Eye (tissue), 1 donor: ENCODE results near the gene BCCIP.

ENCODE experiments used
- DNase-seq: peaks from one replicate; pipeline ENCODE4 v3.0.0-alpha.2; 2015

The BCCIP gene

DNA sequence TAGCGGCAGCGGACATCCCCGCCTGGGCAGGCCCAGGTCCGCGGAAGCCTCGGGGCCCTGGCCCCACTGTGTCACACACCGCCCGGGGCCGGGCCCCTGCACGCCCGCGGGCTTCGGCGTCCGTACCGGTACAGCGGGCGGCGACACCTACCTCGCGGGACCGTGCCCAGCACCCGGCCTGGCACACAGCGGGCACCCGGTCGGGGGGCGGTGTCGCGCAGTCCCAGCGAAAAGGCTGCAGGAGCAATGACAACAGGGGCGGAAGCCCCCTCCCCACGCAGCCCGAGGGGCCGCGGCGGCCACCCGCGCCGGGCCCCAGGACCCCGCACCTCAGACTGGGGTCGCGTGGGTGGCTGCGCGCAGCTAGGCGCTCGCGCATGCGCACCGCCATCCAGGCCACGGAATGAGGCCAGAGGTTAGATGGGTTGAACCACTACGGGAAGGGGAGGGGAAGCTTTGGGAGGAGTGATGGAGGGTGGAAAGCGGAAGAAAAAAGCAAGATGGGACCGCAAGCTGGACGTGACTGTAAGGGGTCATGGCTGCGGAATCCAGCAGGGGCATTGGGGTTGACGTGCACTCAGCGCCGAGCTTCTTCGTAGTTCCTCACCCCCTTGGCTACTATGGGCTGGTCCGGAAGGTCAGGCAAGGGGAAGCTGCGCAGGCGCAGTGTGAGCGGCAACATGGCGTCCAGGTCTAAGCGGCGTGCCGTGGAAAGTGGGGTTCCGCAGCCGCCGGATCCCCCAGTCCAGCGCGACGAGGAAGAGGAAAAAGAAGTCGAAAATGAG, at the start of gene BCCIP, which contains the start of gene UROS:
BCCIP (plus strand) TSS at position 669 of the 785 bp plus-strand sequence; CDS start at position 681, 12 bp downstream.
UROS (minus strand) TSS at position 381 of the 785 bp plus-strand sequence. CDS start 6,759 bp downstream, outside the sequence.
- DNase-seq = peak; percentile 98

GRCh38 chr10:125773687-125774543, 49.4 kb upstream of the BCCIP start:
- no peak for DNase-seq

DNA sequence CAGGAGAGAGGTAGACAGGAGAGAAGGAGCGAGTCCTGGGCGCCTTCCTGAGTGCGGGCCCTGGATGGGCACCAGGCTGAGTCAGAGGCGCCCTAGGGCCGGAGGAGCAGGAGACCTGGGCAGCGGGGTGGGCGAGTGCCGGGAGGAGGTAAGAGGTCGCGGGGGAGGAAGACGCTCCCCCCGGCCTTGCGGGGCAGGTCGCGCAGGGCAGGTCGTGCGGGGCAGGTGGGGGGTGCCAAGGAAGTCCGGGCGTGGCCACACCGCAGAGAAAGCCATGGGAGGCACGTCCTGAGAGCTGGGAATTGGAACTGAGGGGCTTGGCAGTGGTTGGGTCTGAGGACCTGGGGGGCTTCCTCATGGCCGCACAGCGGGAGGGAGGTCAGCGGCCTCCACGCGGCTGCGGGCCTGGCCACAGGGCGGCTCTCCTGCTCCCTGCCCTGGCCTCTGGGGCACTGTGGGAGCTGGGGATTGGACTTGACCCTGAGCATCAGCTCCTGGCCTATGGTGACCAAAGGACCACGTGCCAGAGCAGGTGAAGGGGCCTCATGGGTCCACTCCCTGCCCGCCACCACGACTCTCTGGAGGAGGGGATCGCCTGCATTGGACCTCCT, 48.7 kb upstream of the BCCIP start:
- no peak for DNase-seq

- no peak for DNase-seq
Measured at GRCh38 chr10:125775491-125776106, 47.7 kb upstream of the BCCIP start, which contains the start of gene MMP21. TSS of gene MMP21 (minus strand) at chr10:125775821. CDS start at chr10:125775821, 0 bp downstream.

GRCh38 chr10:125777806-125778205, 45.5 kb upstream of the BCCIP start:
- DNase-seq = no peak

- DNase-seq = no peak
Measured at GRCh38 chr10:125778556-125778955, 44.8 kb upstream of the BCCIP start.

DNA sequence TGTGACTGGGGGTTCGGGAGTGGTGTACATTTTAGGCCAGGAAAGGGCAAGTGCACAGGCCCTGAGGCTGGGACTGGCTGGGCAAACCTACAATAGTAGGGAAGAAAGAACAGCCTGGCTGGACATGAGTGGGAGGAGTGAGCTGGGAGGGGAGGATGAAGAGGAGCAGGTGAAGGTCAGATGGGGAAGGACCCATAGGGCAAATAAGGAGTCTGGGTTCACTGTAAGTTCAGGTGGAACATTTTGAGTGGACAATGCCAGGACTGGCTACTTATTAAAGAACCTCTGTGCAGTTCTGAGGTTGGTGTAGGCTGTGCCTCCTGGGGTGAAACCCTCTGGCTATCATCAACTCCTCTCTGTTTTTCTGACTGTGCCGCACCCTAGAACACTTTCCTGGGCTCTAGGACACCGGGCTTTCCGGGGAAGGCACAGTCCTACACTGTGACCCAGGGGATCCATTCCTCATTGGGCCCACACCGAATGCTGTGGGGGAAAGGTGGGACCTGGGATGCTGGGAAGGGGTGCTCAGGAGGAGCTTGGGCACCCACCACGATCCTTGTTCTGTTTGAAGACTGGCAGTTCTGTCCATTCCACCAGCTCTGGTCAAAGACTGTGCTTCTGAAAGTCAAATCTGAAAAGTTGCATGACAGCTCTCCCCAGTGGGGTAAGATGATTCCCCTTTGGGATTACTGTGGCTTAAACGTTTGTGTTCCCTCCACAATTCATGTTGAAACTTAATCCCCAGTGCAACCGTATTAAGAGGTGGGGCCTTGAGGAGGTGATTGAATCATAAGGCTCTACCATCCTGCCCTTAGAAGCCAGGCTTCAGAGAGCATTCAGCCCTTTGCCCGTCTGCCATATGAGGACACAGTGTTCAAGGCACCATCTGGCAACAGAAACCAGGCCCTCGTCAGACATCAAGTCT, 43.7 kb upstream of the BCCIP start:
- DNase-seq = no peak

DNA sequence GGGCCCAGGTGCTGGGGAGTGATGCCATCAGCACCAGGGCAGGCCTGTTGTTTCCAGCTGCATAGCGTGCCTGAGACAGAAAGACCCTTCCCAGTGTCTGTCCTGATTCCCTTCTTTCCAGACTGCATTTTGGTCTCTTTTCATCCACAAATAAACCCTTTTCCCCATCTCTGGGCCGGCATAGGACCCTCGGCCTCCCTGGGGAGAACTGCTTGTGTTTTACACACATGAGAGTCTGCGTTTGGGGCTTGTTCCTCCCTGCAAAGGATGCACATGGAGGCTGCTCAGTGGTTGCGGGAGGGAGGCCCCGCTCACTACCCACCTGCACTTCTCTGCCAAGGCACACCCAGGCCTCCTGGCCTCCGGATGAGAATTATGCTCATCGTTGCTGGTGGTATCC, 42.0 kb upstream of the BCCIP start:
- DNase-seq = no peak

DNA sequence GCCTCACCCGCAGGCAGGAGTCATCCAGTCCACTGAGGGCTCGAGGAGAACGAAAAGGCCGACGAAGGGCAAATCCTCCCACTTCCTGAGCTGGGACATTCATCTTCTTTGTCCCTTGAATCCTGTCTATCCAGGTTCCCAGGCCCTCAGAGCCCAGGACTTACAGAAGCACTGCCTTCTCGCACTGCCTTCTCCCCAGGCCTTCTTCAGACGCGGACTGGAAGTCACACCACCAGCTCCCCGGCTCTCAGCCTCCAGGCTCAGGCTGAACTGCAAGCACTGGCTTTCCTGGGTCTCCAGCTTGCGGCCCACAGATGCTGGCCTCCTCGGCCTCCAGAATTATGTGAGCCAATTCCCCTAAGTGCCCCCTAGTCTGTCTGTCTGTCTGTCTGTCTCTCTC, 41.3 kb upstream of the BCCIP start:
- DNase-seq = no peak

GRCh38 chr10:125782616-125783015, 40.7 kb upstream of the BCCIP start:
- DNase-seq = peak; percentile 26

GRCh38 chr10:125783408-125783807, 39.9 kb upstream of the BCCIP start:
- no peak for DNase-seq

DNA sequence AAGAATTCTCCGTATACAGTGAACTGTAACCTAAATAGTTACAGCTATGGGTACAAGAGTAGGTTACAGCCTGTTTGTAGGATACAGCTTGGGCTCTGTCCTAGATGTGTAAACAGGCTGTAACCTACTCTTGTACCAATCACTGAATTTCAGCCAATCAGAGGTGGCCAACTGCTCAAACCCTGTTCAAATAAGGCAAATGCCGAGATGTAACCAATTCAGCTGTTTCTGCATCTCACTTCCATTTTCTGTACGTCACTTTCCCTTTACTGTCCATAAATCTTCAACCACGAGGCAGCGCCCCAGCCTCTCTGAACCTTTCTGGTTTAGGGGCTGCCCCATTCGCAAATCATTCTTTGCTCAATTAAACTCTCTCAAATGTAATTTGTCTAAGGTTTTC, 39.4 kb upstream of the BCCIP start:
- DNase-seq = no peak

- no peak for DNase-seq
Measured at GRCh38 chr10:125785791-125786190, 37.6 kb upstream of the BCCIP start.

DNA sequence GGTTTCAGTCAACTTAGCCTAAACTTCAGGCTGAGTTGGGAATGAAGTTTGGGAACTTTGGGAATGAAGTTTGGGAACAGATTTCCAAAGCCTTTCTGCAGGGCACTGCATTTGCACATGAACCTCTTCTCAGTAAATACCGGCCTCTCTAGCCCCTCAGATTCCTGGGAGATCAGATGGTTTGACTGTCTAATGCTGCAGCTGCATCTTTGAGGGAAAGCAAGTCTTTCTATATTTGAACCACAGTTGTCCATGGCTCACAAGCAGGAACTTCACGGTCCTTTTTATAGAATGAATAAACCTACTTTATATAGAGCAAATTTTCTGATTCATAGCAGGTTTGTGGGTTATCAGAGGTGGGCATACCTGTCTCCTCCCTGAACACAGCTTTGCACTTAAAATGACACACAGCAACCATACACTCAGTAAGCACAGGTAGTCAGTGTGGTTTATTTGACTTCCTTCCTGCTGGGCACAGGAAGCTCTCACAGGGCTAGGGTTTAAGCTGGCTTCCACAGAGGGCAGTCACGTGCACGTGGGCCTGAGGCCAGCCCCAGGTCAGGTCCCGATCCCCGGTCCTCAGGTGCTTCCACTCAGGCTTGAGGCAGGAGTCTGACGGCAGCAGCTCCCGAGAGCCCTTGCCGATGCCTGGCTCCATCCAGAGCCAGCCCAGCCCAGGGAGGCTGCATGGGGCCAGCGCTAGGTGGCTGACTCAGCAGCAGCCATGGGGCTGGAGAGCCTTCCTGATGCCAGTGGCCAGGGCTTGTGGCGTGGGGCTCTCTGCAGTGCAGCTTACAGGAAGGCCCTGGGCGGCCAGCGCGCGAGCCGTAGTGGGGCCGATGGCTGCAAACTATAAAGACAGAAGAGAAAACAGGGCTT, 35.0 kb upstream of the BCCIP start:
- DNase-seq = no peak

GRCh38 chr10:125792342-125793300, 30.7 kb upstream of the BCCIP start:
- DNase-seq = no peak

GRCh38 chr10:125795128-125795527, 28.2 kb upstream of the BCCIP start:
- DNase-seq = peak; percentile 4

DNA sequence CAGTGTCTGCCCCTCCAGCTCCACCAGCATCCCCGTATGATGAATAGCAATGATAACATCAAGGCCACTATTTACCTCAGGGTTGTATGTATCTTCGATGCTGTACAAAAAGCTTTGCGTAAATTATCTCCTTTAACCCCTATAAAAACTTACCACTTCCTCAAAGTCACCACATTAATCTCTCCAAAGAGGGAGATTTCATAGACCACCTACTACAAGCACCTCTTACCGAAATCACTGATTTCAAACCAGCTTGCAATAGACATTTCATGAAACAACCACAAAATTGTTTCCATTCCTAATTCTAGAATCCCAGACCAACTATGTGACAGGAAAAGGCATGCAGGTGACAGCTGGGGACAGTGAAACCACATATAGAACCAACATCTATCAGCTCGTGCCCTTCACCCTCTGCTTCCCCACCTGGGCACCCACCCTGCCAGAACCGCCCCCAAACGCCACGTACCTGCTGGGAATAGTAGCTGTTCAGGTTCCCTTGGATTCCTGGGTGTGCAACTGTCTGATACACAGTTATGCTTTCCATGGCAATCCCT, 27.6 kb upstream of the BCCIP start:
- DNase-seq = no peak

- no peak for DNase-seq
Measured at GRCh38 chr10:125797424-125797823, 25.9 kb upstream of the BCCIP start.
